Activated CD8-positive, alpha-beta memory T cell treated with anti-CD3 and anti-CD28 coated beads for 4 hours (primary cell): ENCODE results near the gene MAPK8IP3.

Experiments
- DNase-seq, 2 donors: peaks; one replicate each; pipeline ENCODE4 v3.0.0-alpha.2; 2020; ENCODE audit warnings: low read depth in 2 of 2

MAPK8IP3 gene

GRCh38 chr16:1762196-1762878 is 56.3 kb downstream of the MAPK8IP3 start:
- DNase-seq, result no peak

- no peak for DNase-seq
These were observed 57.0 kb downstream of the MAPK8IP3 start for GRCh38 chr16:1762879-1763520.

GRCh38 chr16:1763521-1764511 is 57.8 kb downstream of the MAPK8IP3 start:
- no peak for DNase-seq

GRCh38 chr16:1764971-1765370 is 59.0 kb downstream of the MAPK8IP3 start:
- no peak for DNase-seq

- DNase-seq, result no peak
These were observed 59.8 kb downstream of the MAPK8IP3 start for GRCh38 chr16:1765826-1766225.

GRCh38 chr16:1766231-1766630 is 60.2 kb downstream of the MAPK8IP3 start:
- no peak for DNase-seq

GRCh38 chr16:1766701-1767100 is 60.7 kb downstream of the MAPK8IP3 start:
- no peak for DNase-seq

GRCh38 chr16:1767116-1767994 is 61.4 kb downstream of the MAPK8IP3 start:
- no peak for DNase-seq

- DNase-seq, result no peak
These were observed 62.2 kb downstream of the MAPK8IP3 start for GRCh38 chr16:1768061-1768766.

- DNase-seq, result no peak
These were observed 62.9 kb downstream of the MAPK8IP3 start for GRCh38 chr16:1768767-1769401.

GRCh38 chr16:1769402-1770300 is 63.7 kb downstream of the MAPK8IP3 start:
- no peak for DNase-seq

- DNase-seq, result peak in 1 of 2 donors; percentile 20
These were observed 64.6 kb downstream of the MAPK8IP3 start for GRCh38 chr16:1770328-1771187.

GRCh38 chr16:1771188-1771863 is 65.3 kb downstream of the MAPK8IP3 start, which contains the start of gene NME3:
TSS of gene NME3 (minus strand) at chr16:1771543. CDS start at chr16:1771534, 9 bp downstream.
- peak; percentile 44 to 53 for DNase-seq

GRCh38 chr16:1771864-1772361 is 65.9 kb downstream of the MAPK8IP3 start:
- DNase-seq, result no peak

- no peak for DNase-seq
These were observed 66.4 kb downstream of the MAPK8IP3 start, which contains the start of gene EME2 for GRCh38 chr16:1772362-1772907. TSS of gene EME2 (plus strand) at chr16:1772810. CDS start at chr16:1773228, 418 bp downstream.

GRCh38 chr16:1772908-1773702 is 67.1 kb downstream of the MAPK8IP3 start, which contains the start of gene MRPS34:
TSS of gene MRPS34 (minus strand) at chr16:1773134. CDS start at chr16:1773119, 15 bp downstream.
- DNase-seq, result peak; percentile 54 to 67
